ENCODE results near the gene KRTAP10-5. TPM values are rescaled to one million over a fixed set of nuclear protein-coding genes. Genes with fewer than 3 reads are reported as not detected.
"Not testable (repeated sequence)": the region's sequence is repeated elsewhere in the genome, so short reads cannot be mapped to it uniquely, and the experiment has no call there.

Gene KRTAP10-5
- total RNA-seq, 3 donors from 2014 or later, result not detected

DNA sequence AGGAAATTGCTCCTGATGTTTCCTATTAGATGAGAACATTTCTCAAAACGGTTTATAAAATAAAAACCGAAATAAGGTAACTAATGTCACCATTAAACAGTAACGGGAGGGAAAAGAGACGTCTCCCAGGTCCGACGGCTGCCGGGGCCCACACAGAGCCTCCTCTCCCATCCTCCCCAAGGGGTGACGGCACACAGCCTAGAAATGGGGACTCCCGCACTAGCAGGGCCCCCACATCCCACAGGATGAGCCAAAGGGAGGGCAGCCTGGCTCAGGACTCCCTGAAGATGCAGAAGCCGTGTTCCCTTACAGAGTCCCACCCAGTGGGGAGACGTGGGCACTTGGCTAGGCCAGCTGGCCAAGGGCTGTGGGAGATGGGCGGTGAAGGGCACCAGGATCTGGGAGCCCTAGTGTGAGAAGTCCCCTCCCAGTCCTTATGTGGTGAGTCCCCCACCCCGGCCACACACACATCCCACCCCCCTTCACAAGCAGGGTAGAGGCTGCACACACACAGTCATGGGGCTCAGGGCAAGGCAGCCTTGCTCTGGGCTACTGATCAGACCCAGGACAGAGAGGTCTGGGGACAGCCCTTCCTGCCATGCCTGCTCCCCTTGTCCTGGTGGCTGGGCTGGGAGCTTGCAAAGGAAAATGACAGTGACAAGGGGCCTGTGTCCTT is 25.1 kb downstream of the KRTAP10-5 start:
- DNase-seq (no peak), ATAC-seq (no peak)
- no peaks in the 10 kb centered on the region for H3K4me1 ChIP-seq (ENCODE audit: low read depth)
- no peaks in the 10 kb centered on the region for H3K36me3 ChIP-seq (ENCODE audit: low read depth)
- intact Hi-C loops (cut with DNase I, micrococcal nuclease), result no loop called here
- H3K9me3 ChIP-seq, result no peaks in the 10 kb centered on the region
- H3K4me3 ChIP-seq, result no peak overlapping the region
- TF ChIP-seq CTCF (IDR thresholded peaks at IDR 0.05), result no peak

- no peaks in the 10 kb centered on the region for H3K9me3 ChIP-seq
- H3K36me3 ChIP-seq (ENCODE audit: low read depth), result no peaks in the 10 kb centered on the region
- intact Hi-C loops (cut with DNase I, micrococcal nuclease), result no loop called here
- TF ChIP-seq CTCF (IDR thresholded peaks at IDR 0.05), result no peak
- H3K4me3 ChIP-seq, result no peak overlapping the region
- H3K4me1 ChIP-seq (ENCODE audit: low read depth), result no peaks in the 10 kb centered on the region
- no peak for ATAC-seq
- DNase-seq, result no peak
Observed at GRCh38 chr21:44552681-44553080, 27.7 kb downstream of the KRTAP10-5 start.

- DNase-seq (peak in 1 of 3 donors; percentile 11), ATAC-seq (no peak)
- intact Hi-C loops (cut with DNase I, micrococcal nuclease), result no loop called here
- no peak for TF ChIP-seq CTCF (IDR thresholded peaks at IDR 0.05)
- Histone ChIP-seq H3K9me3 (no peaks in the 10 kb centered on the region), H3K4me3 (no peak overlapping the region), H3K4me1 (ENCODE audit: low read depth) (no peaks in the 10 kb centered on the region), H3K36me3 (ENCODE audit: low read depth) (no peaks in the 10 kb centered on the region)
Observed at GRCh38 chr21:44552136-44552535, 28.3 kb downstream of the KRTAP10-5 start.

- intact Hi-C loops (cut with DNase I, micrococcal nuclease), result no loop called here
- Histone ChIP-seq H3K36me3 (ENCODE audit: low read depth) (no peaks in the 10 kb centered on the region), H3K4me3 (no peak within 1 kb of the TSS), H3K4me1 (ENCODE audit: low read depth) (no peaks in the 10 kb centered on the region), H3K9me3 (no peaks in the 10 kb centered on the region)
- peak in 1 of 3 donors; percentile 29 for DNase-seq
- no peak for TF ChIP-seq CTCF (IDR thresholded peaks at IDR 0.05)
- peak; percentile 47 for ATAC-seq
Observed at GRCh38 chr21:44551340-44551961, 29.0 kb downstream of the KRTAP10-5 start, which contains the start of gene KRTAP10-2. Gene KRTAP10-2 (minus strand): TSS chr21:44551505. CDS start chr21:44551458, 47 bp downstream.

GRCh38 chr21:44550807-44551206 is 29.6 kb downstream of the KRTAP10-5 start:
- intact Hi-C loops (cut with DNase I, micrococcal nuclease), result no loop called here
- no peaks in the 10 kb centered on the region for H3K36me3 ChIP-seq (ENCODE audit: low read depth)
- no peak for TF ChIP-seq CTCF (IDR thresholded peaks at IDR 0.05)
- ATAC-seq, result no peak
- no peaks in the 10 kb centered on the region for H3K9me3 ChIP-seq
- DNase-seq, result no peak
- H3K4me1 ChIP-seq (ENCODE audit: low read depth), result no peaks in the 10 kb centered on the region
- H3K4me3 ChIP-seq, result no peak overlapping the region

DNA sequence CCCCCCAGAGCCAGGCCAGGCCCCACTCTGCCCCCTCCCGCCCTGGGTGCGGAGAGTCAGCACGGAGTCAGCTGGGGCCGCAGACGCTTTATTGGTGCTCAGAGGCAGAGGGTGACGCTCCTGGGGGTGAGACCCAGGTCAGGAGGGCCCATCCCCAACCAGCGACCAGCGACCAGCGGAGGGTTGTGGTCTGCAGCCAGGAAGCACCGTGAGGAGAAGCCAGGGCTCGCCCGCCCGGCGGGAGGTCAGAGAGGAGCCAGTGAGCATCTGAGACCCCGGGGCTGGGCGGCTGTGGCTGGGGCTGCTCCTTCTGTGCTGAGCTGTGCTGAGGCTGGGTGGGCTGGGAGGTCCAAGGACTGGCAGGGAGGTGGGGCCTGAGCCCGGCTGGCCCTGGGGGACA is 30.1 kb downstream of the KRTAP10-5 start:
- H3K4me3 ChIP-seq; H3K9me3 ChIP-seq; ATAC-seq; H3K36me3 ChIP-seq (ENCODE audit: low read depth); intact Hi-C loops (cut with DNase I, micrococcal nuclease); H3K4me1 ChIP-seq (ENCODE audit: low read depth): not testable (repeated sequence)
- DNase-seq, result peak in 2 of 3 donors; percentile 21 to 49

All from mucosa of descending colon (tissue), 3 donors.